Ectodermal cell (in vitro differentiated cells): ENCODE results near the gene PPP1R1C.
"Not testable (repeated sequence)": the region's sequence is repeated elsewhere in the genome, so short reads cannot be mapped to it uniquely, and the experiment has no call there.

Source experiments
- H3K27ac ChIP-seq: 2 replicates; pipeline ENCODE4 v1.7.0; 2013; ENCODE audit warnings: mild to moderate bottlenecking, low read depth, low read length; ENCODE audit not compliant: insufficient read depth, poor library complexity, severe bottlenecking
- H3K27me3 ChIP-seq: 2 replicates; pipeline ENCODE4 v1.7.0; 2013; ENCODE audit warnings: mild to moderate bottlenecking, low read length; ENCODE audit not compliant: insufficient read depth, control insufficient read depth, poor library complexity, severe bottlenecking
- H3K36me3 ChIP-seq: one replicate; pipeline ENCODE4 v1.7.0; 2013; ENCODE audit warnings: low read length; ENCODE audit not compliant: control insufficient read depth, insufficient read depth
- H3K4me1 ChIP-seq: one replicate; pipeline ENCODE4 v1.7.0; 2013; ENCODE audit warnings: low read length; ENCODE audit not compliant: control insufficient read depth, insufficient read depth
- H3K4me3 ChIP-seq: 2 replicates; pipeline ENCODE4 v1.7.0; 2013; ENCODE audit warnings: low read depth, low read length, control low read depth; ENCODE audit not compliant: insufficient read depth
- H3K9me3 ChIP-seq: 2 replicates; pipeline ENCODE4 v1.7.0; 2013; ENCODE audit warnings: mild to moderate bottlenecking, low read length, moderate library complexity; ENCODE audit not compliant: control insufficient read depth
- WGBS, 2 experiments: methylation state at CpG; one replicate each; pipeline ENCODE4 v1.1.7; 2013; ENCODE audit warnings: missing lambda C conversion rate in 2 of 2; 5-methylcytosine and 5-hydroxymethylcytosine counted together

Gene PPP1R1C

DNA sequence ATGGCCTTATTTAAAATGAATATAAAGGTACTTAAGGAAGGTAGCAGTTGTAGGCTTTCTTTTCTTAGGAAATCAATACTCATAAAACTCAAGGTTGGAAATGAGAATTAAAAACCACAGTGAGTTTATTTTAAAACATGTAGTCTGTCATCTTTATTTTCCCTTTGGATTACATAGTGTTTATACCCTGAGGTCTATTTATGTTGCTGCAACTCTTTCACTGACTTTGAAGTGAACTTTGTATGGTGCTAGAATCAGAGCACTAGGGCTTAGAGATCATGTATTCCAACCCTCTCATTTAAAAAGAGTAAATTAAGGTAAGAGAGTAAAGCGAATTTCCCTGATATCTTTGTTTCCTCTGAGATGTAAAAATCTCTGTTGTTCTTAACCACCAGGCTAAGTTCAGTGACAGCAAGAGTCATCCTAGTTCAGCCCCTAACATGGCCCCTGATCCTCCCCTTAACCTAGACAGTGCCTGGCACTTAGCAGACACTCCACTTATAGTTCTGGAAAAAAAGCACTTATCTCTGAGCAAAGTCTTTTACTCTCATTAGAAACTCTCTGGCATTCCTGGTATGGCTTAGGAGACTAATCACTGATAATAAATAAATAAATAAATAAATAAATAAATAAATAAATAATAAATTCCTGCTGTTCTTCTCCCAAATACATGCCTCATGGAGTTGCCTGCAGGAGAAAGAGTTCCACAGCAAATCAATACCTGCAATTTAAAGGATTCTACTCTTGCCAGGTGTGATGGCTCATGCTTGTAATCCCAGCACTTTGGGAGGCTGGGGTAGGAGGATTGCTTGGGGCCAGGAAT is 33.0 kb upstream of the PPP1R1C start:
- Histone ChIP-seq H3K9me3 (no peaks in the 10 kb centered on the region), H3K4me1 (no peaks in the 10 kb centered on the region), H3K4me3 (no peak overlapping the region), H3K27ac (no peak overlapping the region), H3K27me3 (no peaks in the 10 kb centered on the region), H3K36me3 (no peaks in the 10 kb centered on the region)
- WGBS, 2 experiments = 96 to 100% methylated on average over 1 of the region's 1 CpG

DNA sequence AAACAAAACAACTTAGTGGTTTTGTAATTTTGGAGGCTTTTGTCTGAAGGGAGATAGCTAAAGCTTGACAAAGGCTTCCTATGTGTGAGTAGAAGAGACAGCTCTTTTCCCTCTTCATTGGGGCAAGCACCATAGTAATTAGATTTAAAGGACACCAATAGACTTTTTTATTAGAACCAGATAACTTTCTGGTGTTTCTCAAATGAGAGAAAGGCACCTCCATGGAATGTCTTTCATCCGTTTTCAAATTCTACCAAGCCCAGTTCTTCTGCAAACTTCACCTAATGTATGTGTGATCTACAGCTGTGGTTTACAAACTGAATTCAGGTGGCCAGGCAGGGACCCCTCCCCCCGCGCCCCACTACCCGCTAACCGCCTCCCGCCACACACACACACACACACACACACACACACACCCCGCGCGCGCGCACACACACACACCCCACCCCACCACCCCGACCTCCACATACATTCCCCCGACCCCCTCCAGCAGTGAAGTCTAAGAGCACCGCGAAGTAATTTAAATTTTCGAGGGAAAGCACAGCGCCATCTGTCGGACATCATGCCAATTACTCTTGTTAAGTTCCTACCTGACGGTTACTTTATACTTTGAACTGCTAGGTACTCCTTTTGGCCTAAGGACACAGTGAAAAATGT is 31.6 kb upstream of the PPP1R1C start:
- H3K27ac ChIP-seq = no peak overlapping the region
- H3K4me3 ChIP-seq = peak overlapping the region; percentile 28
- H3K4me1 ChIP-seq = no peaks in the 10 kb centered on the region
- WGBS, 2 experiments = 0 to 1% methylated on average over 17 to 18 of the region's 19 CpGs
- H3K27me3 ChIP-seq = no peaks in the 10 kb centered on the region
- H3K9me3 ChIP-seq = no peaks in the 10 kb centered on the region
- no peaks in the 10 kb centered on the region for H3K36me3 ChIP-seq

DNA sequence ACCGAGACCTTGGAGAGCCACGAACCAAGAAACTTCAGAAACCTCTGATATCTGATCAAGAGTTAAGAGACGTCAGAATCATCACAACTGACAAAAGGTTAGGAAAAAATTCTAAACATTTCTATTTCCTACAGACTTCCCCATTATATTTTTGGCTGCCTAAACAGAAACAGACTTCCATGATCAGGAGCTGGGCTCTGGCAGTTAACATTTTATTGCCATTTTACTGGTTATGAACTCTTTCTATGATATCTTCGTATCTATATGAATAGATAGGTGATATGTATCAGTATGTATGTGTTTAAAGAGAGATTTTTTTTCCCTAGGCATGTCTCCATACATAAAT is 31.1 kb upstream of the PPP1R1C start:
- Histone ChIP-seq H3K36me3 (no peaks in the 10 kb centered on the region), H3K27me3 (no peaks in the 10 kb centered on the region), H3K9me3 (no peaks in the 10 kb centered on the region), H3K27ac (no peak overlapping the region), H3K4me3 (no peak overlapping the region), H3K4me1 (no peaks in the 10 kb centered on the region)
- 7 to 13% methylated on average over 3 of the region's 4 CpGs for WGBS, 2 experiments

DNA sequence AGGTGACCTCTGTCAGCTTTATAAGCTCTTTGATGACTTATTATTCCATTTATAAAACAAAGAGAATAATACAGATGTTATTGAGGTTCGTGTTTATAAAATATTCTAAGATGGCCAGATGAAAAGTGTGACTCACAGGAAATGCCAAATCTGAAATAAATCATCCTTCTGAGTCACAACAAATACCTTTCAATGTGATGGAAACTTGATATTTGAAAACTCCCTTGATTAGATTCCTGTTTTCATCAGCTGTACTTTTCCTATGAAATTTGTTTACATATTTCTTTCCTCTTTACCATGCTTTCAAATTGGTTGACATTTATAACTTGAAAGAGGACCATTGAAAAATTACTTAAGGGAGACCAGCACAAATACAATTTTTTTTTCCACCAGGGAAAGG is 30.6 kb upstream of the PPP1R1C start:
- WGBS, 2 experiments = no CpG with 5 or more reads among the region's 1 CpG
- Histone ChIP-seq H3K4me3 (no peak overlapping the region), H3K27me3 (no peaks in the 10 kb centered on the region), H3K36me3 (no peaks in the 10 kb centered on the region), H3K4me1 (no peaks in the 10 kb centered on the region), H3K27ac (no peak overlapping the region), H3K9me3 (no peaks in the 10 kb centered on the region)

DNA sequence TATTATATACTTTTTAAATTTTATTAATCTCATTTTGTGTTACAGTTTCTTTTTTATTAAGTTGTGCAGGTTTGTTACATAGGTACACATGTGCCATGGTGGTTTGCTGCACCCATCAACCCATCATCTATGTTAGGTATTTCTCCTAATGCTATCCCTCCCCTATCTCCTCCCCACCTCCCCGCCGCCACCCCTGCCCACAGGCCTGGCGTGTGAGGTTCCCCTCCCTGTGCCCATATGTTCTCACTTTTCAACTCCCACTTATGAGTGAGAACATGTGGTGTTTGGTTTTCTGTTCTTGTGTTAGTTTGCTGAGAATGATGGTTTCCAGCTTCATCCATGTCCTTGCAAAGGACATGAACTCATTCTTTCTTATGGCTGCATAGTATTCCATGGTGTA is 29.8 kb upstream of the PPP1R1C start:
- not testable (repeated sequence) for H3K9me3 ChIP-seq, H3K36me3 ChIP-seq, H3K4me3 ChIP-seq, H3K27me3 ChIP-seq, H3K4me1 ChIP-seq, H3K27ac ChIP-seq
- 100% methylated on average over 1 to 3 of the region's 3 CpGs for WGBS, 2 experiments

DNA sequence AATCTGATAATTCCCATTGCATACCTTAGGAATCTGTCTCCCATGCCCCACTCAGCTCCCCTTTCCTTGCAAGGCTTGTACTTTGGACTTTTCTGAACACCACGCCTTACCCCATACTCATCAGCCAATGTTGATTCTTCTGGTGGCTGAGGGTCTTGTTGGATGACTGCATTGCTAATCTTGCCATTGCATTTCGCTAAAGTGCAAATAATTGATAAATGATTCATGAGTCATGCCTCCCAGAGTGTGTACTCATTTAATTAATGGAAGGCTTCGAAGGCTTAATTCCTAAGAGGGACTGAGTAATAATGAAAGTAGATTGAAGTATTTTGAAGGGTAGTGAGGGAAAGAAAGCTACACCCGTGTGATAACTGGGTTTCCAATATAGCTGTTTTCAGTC is 28.0 kb upstream of the PPP1R1C start:
- Histone ChIP-seq H3K4me1 (no peaks in the 10 kb centered on the region), H3K4me3 (no peak overlapping the region), H3K27ac (no peak overlapping the region), H3K27me3 (no peaks in the 10 kb centered on the region), H3K36me3 (no peaks in the 10 kb centered on the region), H3K9me3 (no peaks in the 10 kb centered on the region)
- WGBS, 2 experiments = 91 to 93% methylated on average over 4 of the region's 4 CpGs

DNA sequence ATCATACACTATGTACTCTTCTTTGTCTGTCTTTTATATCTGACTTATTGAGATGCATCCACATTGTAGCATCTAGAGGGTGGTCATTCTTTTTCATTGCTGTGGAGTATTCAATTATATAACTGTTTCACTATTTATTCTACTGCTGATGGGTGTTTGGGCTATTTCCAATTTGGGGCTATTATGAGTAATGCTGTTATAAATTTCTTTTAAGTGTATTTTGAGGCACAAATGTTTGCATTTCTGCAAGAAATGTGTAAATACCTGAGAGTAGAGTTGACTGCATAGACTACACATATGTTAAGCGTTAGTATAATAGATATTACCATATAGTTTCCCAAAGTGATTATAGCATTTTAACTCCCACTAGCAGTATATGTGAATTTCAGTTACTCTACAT is 26.9 kb upstream of the PPP1R1C start:
- Histone ChIP-seq H3K9me3 (no peaks in the 10 kb centered on the region), H3K4me3 (no peak overlapping the region), H3K36me3 (no peaks in the 10 kb centered on the region), H3K27ac (no peak overlapping the region), H3K27me3 (no peaks in the 10 kb centered on the region), H3K4me1 (no peaks in the 10 kb centered on the region)
- no CpG with 5 or more reads among the region's 1 CpG for WGBS, 2 experiments

DNA sequence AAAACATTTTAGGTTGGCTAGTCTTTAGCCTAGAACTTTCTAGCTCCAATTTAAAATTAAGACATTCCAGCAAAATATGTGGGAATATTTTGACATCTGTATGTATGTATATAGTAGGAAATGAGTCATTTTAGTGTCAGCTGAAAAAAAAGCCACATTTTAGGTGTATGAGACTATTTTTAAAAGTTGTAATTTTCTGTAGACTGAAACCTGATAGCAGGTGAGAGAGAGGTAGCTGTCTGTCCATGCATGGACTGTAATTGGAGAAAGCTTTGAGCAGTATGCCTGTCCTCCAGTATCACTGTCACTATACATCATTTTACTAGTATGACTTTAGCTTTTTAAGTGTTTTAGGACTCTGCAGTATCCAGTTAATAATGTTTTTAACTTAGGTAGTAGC is 26.1 kb upstream of the PPP1R1C start:
- Histone ChIP-seq H3K4me1 (no peaks in the 10 kb centered on the region), H3K4me3 (no peak overlapping the region), H3K36me3 (no peaks in the 10 kb centered on the region), H3K27me3 (no peaks in the 10 kb centered on the region), H3K9me3 (no peaks in the 10 kb centered on the region), H3K27ac (no peak overlapping the region)

DNA sequence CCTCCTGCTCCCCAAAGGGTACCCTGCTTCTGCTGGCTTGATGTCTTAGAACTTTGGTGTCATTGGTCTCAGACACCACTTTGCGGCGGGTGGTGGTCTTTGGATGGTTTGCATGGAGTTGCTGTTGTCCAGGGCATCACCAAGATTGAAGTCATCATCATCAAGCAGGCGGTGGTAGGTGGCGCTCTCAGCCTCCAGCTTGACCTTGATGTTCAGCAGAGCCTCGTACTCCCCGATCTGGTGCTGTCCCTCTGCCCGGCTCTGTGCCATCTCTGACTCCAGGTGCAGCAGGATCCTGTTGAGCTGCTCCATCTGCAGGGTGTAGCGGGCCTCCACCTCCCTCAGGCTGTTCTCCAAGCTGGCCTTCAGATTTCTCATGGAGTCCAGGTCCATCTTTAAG is 24.5 kb upstream of the PPP1R1C start:
- WGBS, 2 experiments = 94 to 95% methylated on average over 8 of the region's 8 CpGs
- not testable (repeated sequence) for H3K9me3 ChIP-seq, H3K36me3 ChIP-seq, H3K4me3 ChIP-seq, H3K4me1 ChIP-seq, H3K27me3 ChIP-seq, H3K27ac ChIP-seq

DNA sequence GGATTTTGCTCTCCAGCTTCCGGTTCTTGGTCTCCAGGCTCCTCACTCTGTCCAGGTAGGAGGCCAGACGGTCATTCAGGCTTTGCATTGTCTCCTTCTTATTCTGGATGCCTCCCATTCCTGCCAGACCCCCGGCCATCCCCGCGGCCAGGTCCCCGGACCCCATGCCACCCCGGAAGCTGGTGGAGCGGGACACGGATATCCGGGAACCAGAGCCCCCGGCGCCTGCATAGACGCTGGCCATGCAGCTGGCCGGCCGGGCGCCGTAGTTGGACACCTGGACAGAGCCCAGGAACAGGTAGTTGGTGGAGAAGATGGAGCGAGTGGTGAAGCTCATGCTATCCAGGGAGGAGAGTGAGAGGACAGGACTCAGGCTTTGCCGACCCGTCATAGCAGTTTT is 23.5 kb upstream of the PPP1R1C start:
- H3K4me1 ChIP-seq = no peaks in the 10 kb centered on the region
- WGBS, 2 experiments = 96% methylated on average over 20 of the region's 20 CpGs
- no peaks in the 10 kb centered on the region for H3K27me3 ChIP-seq
- no peaks in the 10 kb centered on the region for H3K9me3 ChIP-seq
- H3K27ac ChIP-seq = no peak overlapping the region
- no peak overlapping the region for H3K4me3 ChIP-seq
- H3K36me3 ChIP-seq = no peaks in the 10 kb centered on the region
